ENCODE measurements around the gene ATP2A2. TPM values are rescaled to one million over a fixed set of nuclear protein-coding genes. Genes with fewer than 3 reads are reported as not detected.

ATP2A2 gene
- total RNA-seq = 100 to 1,000 TPM; 199 TPM
- polyA plus RNA-seq = 4.8 TPM

DNA sequence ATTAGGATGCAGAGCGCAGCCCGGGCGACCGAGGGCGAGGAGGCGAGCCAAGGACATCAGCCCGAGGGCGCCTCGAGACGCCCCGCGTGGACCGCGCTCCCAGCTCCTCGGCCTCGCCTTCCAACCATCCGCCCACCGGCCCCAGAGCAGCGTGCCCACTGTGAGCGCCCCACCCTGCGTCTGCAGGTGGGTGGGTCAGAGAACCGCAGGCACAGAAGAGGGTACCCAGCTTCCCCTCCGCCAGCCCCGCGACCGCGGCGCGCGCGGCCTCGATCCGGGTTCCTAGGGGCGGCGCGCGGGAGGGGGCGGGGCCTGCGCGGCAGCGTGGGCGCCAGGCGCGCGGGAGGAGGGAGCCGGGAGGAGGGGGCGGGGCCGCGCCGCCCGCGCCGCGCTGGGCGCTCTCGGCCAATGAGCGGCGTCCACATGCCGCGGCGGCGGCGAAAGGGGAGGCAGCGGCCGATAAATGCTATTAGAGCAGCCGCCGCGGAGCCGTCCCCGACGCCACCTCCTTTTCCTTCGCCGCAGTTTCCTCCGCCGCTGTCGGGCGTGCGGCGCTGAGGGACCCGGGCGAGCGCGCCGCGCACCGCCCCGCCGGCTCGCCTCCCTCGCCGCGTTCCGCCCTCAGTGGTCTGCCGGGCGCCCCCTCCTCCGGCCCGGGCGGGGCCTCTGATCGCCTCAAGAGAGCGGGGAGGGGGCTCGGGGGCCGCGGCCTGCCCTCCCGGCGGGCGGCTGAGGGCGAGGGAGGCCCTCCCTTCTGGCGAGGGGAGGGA is at the start of gene ATP2A2:
Gene ATP2A2, plus strand, starts transcription at position 469 of the 770 bp plus-strand sequence. CDS start 543 bp downstream, outside the sequence.
- peak within 1 kb of the TSS; percentile 86 for H3K27ac ChIP-seq (ENCODE audit: low read depth, low read length)
- peak within 1 kb of the TSS; percentile 86 to 97 (median 94) for H3K4me3 Mint-ChIP-seq
- ChIA-PET POLR2A (interaction anchor here (0.5 to 2.2 kb wide), 7 partner anchors 18 to 460 kb away, joined by 3 to 9 read pairs (median 4); partner anchors contain the start of genes FAM216A, GPN3 and IFT81), CTCF (interaction anchor here (0.7 to 2.3 kb wide), 5 partner anchors 26 to 321 kb away, joined by 3 to 9 read pairs (median 3); partner anchors contain the start of gene ARPC3)
- peak; percentile 85 to 93 (median 92) for DNase-seq
- no peaks in the 10 kb centered on the region for H3K9me3 ChIP-seq (ENCODE audit: low read length)
- H3K9me3 Mint-ChIP-seq = no peaks in the 10 kb centered on the region
- H3K27me3 Mint-ChIP-seq = peaks cover 0 to 1% of the 10 kb centered on the region in 2 donors
- peak within 1 kb of the TSS; percentile 86 for H3K4me3 ChIP-seq (ENCODE audit: low read length)
- H3K27me3 ChIP-seq (ENCODE audit: insufficient read depth, low read length, poor library complexity, severe bottlenecking) = no peaks in the 10 kb centered on the region
- peaks cover 0 to 33% (median 4%) of the 10 kb centered on the region in 3 donors for H3K36me3 Mint-ChIP-seq
- H3K27ac Mint-ChIP-seq = peak within 1 kb of the TSS; percentile 87 to 97 (median 94)
- H3K4me1 ChIP-seq (ENCODE audit: insufficient read depth, low read length) = peaks cover 44% of the 10 kb centered on the region
- peaks cover 43 to 46% (median 44%) of the 10 kb centered on the region in 3 donors for H3K4me1 Mint-ChIP-seq
- no peaks in the 10 kb centered on the region for H3K36me3 ChIP-seq (ENCODE audit: insufficient read depth, low read length)

DNA sequence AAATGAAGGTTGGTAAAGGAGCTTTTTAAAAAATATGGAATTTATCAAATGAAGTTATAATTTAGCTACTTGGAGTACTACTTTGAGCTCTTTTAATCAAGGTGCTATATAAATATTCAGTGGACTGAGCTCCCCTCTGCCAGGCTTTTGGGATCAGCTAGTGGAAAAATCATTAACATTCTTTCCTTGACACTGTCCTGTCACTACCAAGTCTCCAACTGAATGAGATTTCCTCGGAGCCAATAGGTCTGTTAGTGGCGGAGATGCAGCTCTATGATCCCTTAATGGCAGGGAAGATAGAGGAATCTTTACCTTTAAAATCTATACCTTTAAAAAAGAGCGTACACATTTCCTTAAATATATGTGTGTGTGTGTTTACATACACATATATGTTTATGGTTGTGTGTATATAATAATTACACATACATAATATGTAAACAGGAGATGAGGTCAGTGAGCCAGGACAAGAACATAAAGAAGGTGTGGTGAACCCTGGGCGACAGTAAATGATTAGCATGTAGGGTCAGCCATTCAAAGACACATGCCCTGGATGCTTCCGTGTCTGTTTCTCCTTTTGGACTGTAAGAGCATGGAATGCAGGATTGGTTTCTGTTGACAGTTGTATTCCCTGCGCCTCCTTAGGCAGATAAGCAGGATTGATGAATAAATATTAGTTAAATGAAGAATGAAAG is 47.7 kb upstream of the ATP2A2 start:
- H3K27ac ChIP-seq (ENCODE audit: low read depth, low read length) = no peak overlapping the region
- no peaks in the 10 kb centered on the region for H3K27me3 ChIP-seq (ENCODE audit: insufficient read depth, low read length, poor library complexity, severe bottlenecking)
- CTCF ChIA-PET = no interaction called here
- no peaks in the 10 kb centered on the region for H3K4me1 ChIP-seq (ENCODE audit: insufficient read depth, low read length)
- Mint-ChIP-seq H3K4me1 (no peaks in the 10 kb centered on the region), H3K9me3 (no peaks in the 10 kb centered on the region), H3K27ac (no peak overlapping the region), H3K36me3 (no peaks in the 10 kb centered on the region), H3K4me3 (no peak overlapping the region), H3K27me3 (peaks cover 0 to 2% of the 10 kb centered on the region in 2 donors)
- H3K36me3 ChIP-seq (ENCODE audit: insufficient read depth, low read length) = no peaks in the 10 kb centered on the region
- H3K4me3 ChIP-seq (ENCODE audit: low read length) = no peak overlapping the region
- POLR2A ChIA-PET = no interaction called here
- no peak for DNase-seq
- H3K9me3 ChIP-seq (ENCODE audit: low read length) = no peaks in the 10 kb centered on the region

DNA sequence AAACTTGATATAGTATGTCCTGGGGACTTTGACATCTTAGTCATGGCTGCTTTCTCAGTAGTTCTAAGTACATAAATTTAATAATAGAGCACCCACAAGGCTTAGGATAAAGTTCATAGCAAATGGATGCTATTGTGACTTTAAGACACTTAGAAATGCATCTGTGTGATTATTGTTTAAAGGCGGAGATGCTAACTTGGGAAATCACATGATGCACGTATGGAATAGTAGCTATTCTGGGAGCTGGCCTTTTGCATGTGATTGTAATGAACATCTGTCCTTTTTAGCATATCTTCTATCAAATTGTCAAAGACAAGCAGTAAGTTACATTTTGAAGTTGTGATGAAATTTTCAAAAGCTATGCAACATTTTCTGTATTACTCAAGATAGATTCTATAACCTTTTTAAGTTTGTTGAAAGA is 46.7 kb upstream of the ATP2A2 start:
- H3K36me3 Mint-ChIP-seq = no peaks in the 10 kb centered on the region
- no peaks in the 10 kb centered on the region for H3K36me3 ChIP-seq (ENCODE audit: insufficient read depth, low read length)
- H3K9me3 ChIP-seq (ENCODE audit: low read length) = no peaks in the 10 kb centered on the region
- H3K27ac Mint-ChIP-seq = no peak overlapping the region
- peaks cover 2 to 3% of the 10 kb centered on the region in 2 donors for H3K27me3 Mint-ChIP-seq
- H3K27me3 ChIP-seq (ENCODE audit: insufficient read depth, low read length, poor library complexity, severe bottlenecking) = no peaks in the 10 kb centered on the region
- no peak overlapping the region for H3K27ac ChIP-seq (ENCODE audit: low read depth, low read length)
- H3K9me3 Mint-ChIP-seq = no peaks in the 10 kb centered on the region
- H3K4me1 Mint-ChIP-seq = no peaks in the 10 kb centered on the region
- DNase-seq = no peak
- H3K4me3 Mint-ChIP-seq = no peak overlapping the region
- POLR2A ChIA-PET = no interaction called here
- CTCF ChIA-PET = no interaction called here
- no peaks in the 10 kb centered on the region for H3K4me1 ChIP-seq (ENCODE audit: insufficient read depth, low read length)
- no peak overlapping the region for H3K4me3 ChIP-seq (ENCODE audit: low read length)

DNA sequence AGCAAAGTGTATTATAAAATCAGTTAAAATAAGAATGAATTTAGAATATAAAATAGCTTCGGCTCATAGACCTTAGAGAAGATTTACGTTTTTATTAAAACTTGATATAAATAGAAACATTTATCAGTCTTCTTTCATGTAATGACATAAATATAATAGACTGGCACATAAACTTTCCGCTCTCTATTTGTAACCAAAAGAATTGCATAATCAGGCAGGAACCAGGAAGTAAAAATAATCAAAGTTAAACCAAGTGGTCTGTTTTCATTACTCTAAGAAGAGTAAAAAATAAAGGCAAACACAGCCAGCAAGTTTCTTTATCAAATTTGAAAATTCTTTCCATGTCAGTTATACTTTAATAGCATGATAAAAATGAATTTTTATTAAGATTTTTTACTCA is 46.3 kb upstream of the ATP2A2 start:
- Histone ChIP-seq H3K27me3 (ENCODE audit: insufficient read depth, low read length, poor library complexity, severe bottlenecking) (no peaks in the 10 kb centered on the region), H3K36me3 (ENCODE audit: insufficient read depth, low read length) (no peaks in the 10 kb centered on the region), H3K4me3 (ENCODE audit: low read length) (no peak overlapping the region), H3K27ac (ENCODE audit: low read depth, low read length) (no peak overlapping the region), H3K4me1 (ENCODE audit: insufficient read depth, low read length) (no peaks in the 10 kb centered on the region), H3K9me3 (ENCODE audit: low read length) (no peaks in the 10 kb centered on the region)
- DNase-seq = no peak
- no peak overlapping the region for H3K27ac Mint-ChIP-seq
- no peak overlapping the region for H3K4me3 Mint-ChIP-seq
- H3K4me1 Mint-ChIP-seq = no peaks in the 10 kb centered on the region
- no peaks in the 10 kb centered on the region for H3K9me3 Mint-ChIP-seq
- ChIA-PET CTCF (no interaction called here), POLR2A (no interaction called here)
- H3K36me3 Mint-ChIP-seq = no peaks in the 10 kb centered on the region
- peaks cover 2 to 4% of the 10 kb centered on the region in 2 donors for H3K27me3 Mint-ChIP-seq

DNA sequence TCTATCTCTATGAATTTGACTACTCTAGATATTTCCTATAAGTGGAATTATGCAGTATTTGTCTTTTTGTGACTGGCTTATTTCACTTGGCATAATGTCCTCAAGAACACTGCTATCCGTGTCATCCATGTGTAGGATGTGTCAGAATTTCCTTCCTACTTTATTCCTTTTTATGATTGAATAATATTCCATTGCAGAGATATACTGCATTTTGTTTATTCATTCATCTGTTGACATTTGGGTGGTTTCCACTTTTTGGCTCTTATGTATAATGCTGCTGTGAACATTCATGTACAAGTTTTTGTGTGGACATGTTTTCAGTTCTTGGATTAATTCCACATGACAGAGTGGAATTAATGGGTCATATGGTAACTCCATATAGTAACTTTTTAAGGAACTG is 45.7 kb upstream of the ATP2A2 start:
- no peak overlapping the region for H3K4me3 Mint-ChIP-seq
- ChIA-PET POLR2A (no interaction called here), CTCF (no interaction called here)
- no peaks in the 10 kb centered on the region for H3K4me1 Mint-ChIP-seq
- H3K27me3 ChIP-seq (ENCODE audit: insufficient read depth, low read length, poor library complexity, severe bottlenecking) = no peaks in the 10 kb centered on the region
- H3K9me3 ChIP-seq (ENCODE audit: low read length) = no peaks in the 10 kb centered on the region
- H3K27ac Mint-ChIP-seq = no peak overlapping the region
- no peaks in the 10 kb centered on the region for H3K36me3 ChIP-seq (ENCODE audit: insufficient read depth, low read length)
- no peaks in the 10 kb centered on the region for H3K4me1 ChIP-seq (ENCODE audit: insufficient read depth, low read length)
- H3K27ac ChIP-seq (ENCODE audit: low read depth, low read length) = no peak overlapping the region
- H3K4me3 ChIP-seq (ENCODE audit: low read length) = no peak overlapping the region
- DNase-seq = no peak
- H3K9me3 Mint-ChIP-seq = no peaks in the 10 kb centered on the region
- H3K27me3 Mint-ChIP-seq = peaks cover 2 to 9% of the 10 kb centered on the region in 2 donors
- no peaks in the 10 kb centered on the region for H3K36me3 Mint-ChIP-seq

GRCh38 chr12:110243227-110243626 is 37.8 kb upstream of the ATP2A2 start:
- Histone ChIP-seq H3K36me3 (ENCODE audit: insufficient read depth, low read length) (no peaks in the 10 kb centered on the region), H3K4me3 (ENCODE audit: low read length) (no peak overlapping the region), H3K27me3 (ENCODE audit: insufficient read depth, low read length, poor library complexity, severe bottlenecking) (no peaks in the 10 kb centered on the region), H3K9me3 (ENCODE audit: low read length) (no peaks in the 10 kb centered on the region), H3K4me1 (ENCODE audit: insufficient read depth, low read length) (no peaks in the 10 kb centered on the region), H3K27ac (ENCODE audit: low read depth, low read length) (no peak overlapping the region)
- Mint-ChIP-seq H3K27ac (no peak overlapping the region), H3K4me3 (peak overlapping the region in 1 of 7 donors; percentile 15), H3K36me3 (peaks cover 0 to 2% (median 0%) of the 10 kb centered on the region in 3 donors), H3K4me1 (no peaks in the 10 kb centered on the region), H3K27me3 (peaks cover 10 to 24% of the 10 kb centered on the region in 2 donors), H3K9me3 (no peaks in the 10 kb centered on the region)
- ChIA-PET CTCF (no interaction called here), POLR2A (no interaction called here)
- no peak for DNase-seq

DNA sequence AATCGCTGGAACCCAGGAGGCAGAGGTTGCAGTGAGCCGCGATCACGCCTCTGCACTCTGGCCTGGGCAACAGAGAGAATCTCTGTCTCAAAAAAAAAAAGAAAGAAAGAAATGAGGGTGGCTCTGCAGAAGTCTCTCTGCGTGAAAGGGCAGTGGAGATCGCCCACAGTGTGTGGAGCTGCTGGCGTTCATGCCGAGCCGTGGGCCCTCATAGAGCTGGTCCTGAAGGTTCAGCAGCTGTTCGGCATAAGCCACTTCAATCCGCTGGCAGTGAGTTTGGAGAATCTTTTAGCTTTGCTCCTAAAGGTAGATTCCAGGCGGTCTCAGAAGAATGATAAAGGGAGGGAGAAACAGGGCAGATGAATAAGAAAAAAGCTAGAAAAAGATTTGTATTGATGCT is 36.7 kb upstream of the ATP2A2 start:
- Mint-ChIP-seq H3K4me1 (no peaks in the 10 kb centered on the region), H3K36me3 (peaks cover 0 to 2% (median 0%) of the 10 kb centered on the region in 3 donors), H3K9me3 (no peaks in the 10 kb centered on the region), H3K27ac (no peak overlapping the region), H3K27me3 (peaks cover 13 to 21% of the 10 kb centered on the region in 2 donors), H3K4me3 (no peak overlapping the region)
- no peaks in the 10 kb centered on the region for H3K27me3 ChIP-seq (ENCODE audit: insufficient read depth, low read length, poor library complexity, severe bottlenecking)
- H3K27ac ChIP-seq (ENCODE audit: low read depth, low read length) = no peak overlapping the region
- no peak overlapping the region for H3K4me3 ChIP-seq (ENCODE audit: low read length)
- H3K9me3 ChIP-seq (ENCODE audit: low read length) = no peaks in the 10 kb centered on the region
- ChIA-PET POLR2A (no interaction called here), CTCF (no interaction called here)
- no peaks in the 10 kb centered on the region for H3K4me1 ChIP-seq (ENCODE audit: insufficient read depth, low read length)
- DNase-seq = no peak
- H3K36me3 ChIP-seq (ENCODE audit: insufficient read depth, low read length) = no peaks in the 10 kb centered on the region

- Histone ChIP-seq H3K36me3 (ENCODE audit: insufficient read depth, low read length) (no peaks in the 10 kb centered on the region), H3K4me3 (ENCODE audit: low read length) (no peak overlapping the region), H3K27ac (ENCODE audit: low read depth, low read length) (no peak overlapping the region), H3K9me3 (ENCODE audit: low read length) (no peaks in the 10 kb centered on the region), H3K4me1 (ENCODE audit: insufficient read depth, low read length) (no peaks in the 10 kb centered on the region), H3K27me3 (ENCODE audit: insufficient read depth, low read length, poor library complexity, severe bottlenecking) (no peaks in the 10 kb centered on the region)
- CTCF ChIA-PET = no interaction called here
- Mint-ChIP-seq H3K27ac (no peak overlapping the region), H3K4me1 (no peaks in the 10 kb centered on the region), H3K4me3 (no peak overlapping the region), H3K36me3 (peaks cover 0 to 2% (median 0%) of the 10 kb centered on the region in 3 donors), H3K9me3 (no peaks in the 10 kb centered on the region), H3K27me3 (peaks cover 13 to 19% of the 10 kb centered on the region in 2 donors)
- no peak for DNase-seq
- POLR2A ChIA-PET = no interaction called here
Measured at GRCh38 chr12:110244829-110245228, 36.2 kb upstream of the ATP2A2 start.
